Activated T-helper 1 cell treated with anti-CD3 and anti-CD28 coated beads, Interleukin-12 subunit alpha, Interleukin-12 subunit beta, Interleukin-2, Interleukin-4 antibody, amounts not matched to agents 30 ng/mL and 10 ng/mL and 1 ng/mL, durations not matched to agents 14 hours and 24 hours and 36 hours (primary cell): Measurements from ENCODE around the gene ARHGAP20. TPM values are rescaled to one million over a fixed set of nuclear protein-coding genes. Genes with fewer than 3 reads are reported as not detected.

Source experiments
- DNase-seq: peaks from one replicate; pipeline ENCODE4 v3.0.0; 2021; ENCODE audit warnings: low spot score
- H3K27ac Mint-ChIP-seq: one replicate; pipeline ENCODE4 v1.8.0; 2021; ENCODE audit warnings: mild to moderate bottlenecking, mixed read lengths
- H3K27me3 Mint-ChIP-seq: one replicate; pipeline ENCODE4 v1.8.0; 2022; ENCODE audit warnings: mild to moderate bottlenecking, moderate library complexity, mixed read lengths; ENCODE audit not compliant: insufficient read depth
- H3K36me3 Mint-ChIP-seq: one replicate; pipeline ENCODE4 v1.8.0; 2021; ENCODE audit warnings: low read depth, mixed read lengths
- H3K4me1 Mint-ChIP-seq: one replicate; pipeline ENCODE4 v1.8.0; 2021; ENCODE audit warnings: low read depth, mixed read lengths
- H3K4me3 Mint-ChIP-seq: one replicate; pipeline ENCODE4 v1.8.0; 2021; ENCODE audit warnings: mild to moderate bottlenecking, moderate library complexity, mixed read lengths
- H3K9me3 Mint-ChIP-seq: one replicate; pipeline ENCODE4 v1.8.0; 2021; ENCODE audit warnings: mixed read lengths
- intact Hi-C: fragments of 100-400 bp; cut with micrococcal nuclease; formaldehyde crosslinking; loops from one replicate; pipeline ENCODE4 v1.15.1; 2024
- total RNA-seq: library from RNA; stranded (reverse); gene quantifications from 2 replicates; pipeline ENCODE4 v1.2.3, GENCODE V29; 2022

ARHGAP20 gene
- total RNA-seq, 1 donor from 2014 or later, result not detected

DNA sequence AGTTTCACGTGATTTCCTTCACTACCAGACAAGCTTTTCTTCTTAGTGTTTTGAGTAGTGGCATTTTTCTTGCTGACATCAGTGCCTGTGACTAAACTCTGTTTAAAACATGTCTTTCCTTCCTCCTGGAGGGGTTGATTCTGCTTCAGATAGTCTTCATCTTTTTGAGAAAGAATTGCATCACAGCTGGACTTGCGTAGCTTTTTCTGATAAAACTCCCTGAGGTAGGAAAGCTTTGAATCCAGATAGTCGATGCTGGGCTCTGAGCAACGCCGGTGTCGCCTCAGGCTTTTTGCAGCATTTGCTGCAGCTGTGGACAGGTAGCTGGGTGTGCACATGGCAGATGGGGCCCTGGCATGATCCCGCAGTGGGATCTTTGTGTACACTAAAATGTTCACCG, 131.7 kb downstream of the ARHGAP20 start:
- no peaks in the 10 kb centered on the region for H3K36me3 Mint-ChIP-seq
- DNase-seq, result no peak

DNA sequence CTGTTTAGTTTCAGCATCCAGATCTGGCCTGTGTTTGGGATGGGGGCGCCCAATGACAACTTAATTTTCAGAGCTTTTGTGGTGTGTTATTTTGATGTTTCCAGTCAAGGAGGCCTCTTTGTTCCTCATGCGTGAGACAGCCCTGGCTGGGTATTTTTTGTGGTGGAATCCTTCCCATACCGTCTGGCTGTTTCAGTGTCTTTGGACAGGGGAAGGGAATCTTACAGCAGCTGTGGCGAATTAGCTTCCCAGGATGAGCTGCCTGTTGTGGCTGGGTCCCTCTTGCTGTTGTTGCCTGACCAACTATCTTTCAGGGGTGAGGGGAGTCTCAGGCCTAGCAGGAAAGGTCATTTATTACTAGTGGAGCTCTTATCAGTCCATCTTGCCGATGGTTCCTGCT, 138.8 kb downstream of the ARHGAP20 start:
- DNase-seq, result no peak
- Mint-ChIP-seq H3K27me3 (peaks cover 23% of the 10 kb centered on the region), H3K4me1 (no peaks in the 10 kb centered on the region), H3K9me3 (no peaks in the 10 kb centered on the region), H3K36me3 (no peaks in the 10 kb centered on the region), H3K4me3 (no peak overlapping the region), H3K27ac (no peak overlapping the region)
- intact Hi-C loops, result no loop called here

More for the DNA sequence above, 131.7 kb downstream of the ARHGAP20 start:
- intact Hi-C loops, result no loop called here
- no peaks in the 10 kb centered on the region for H3K9me3 Mint-ChIP-seq
- no peak overlapping the region for H3K4me3 Mint-ChIP-seq
- no peaks in the 10 kb centered on the region for H3K4me1 Mint-ChIP-seq
- no peak overlapping the region for H3K27ac Mint-ChIP-seq
- peaks cover 9% of the 10 kb centered on the region for H3K27me3 Mint-ChIP-seq

DNA sequence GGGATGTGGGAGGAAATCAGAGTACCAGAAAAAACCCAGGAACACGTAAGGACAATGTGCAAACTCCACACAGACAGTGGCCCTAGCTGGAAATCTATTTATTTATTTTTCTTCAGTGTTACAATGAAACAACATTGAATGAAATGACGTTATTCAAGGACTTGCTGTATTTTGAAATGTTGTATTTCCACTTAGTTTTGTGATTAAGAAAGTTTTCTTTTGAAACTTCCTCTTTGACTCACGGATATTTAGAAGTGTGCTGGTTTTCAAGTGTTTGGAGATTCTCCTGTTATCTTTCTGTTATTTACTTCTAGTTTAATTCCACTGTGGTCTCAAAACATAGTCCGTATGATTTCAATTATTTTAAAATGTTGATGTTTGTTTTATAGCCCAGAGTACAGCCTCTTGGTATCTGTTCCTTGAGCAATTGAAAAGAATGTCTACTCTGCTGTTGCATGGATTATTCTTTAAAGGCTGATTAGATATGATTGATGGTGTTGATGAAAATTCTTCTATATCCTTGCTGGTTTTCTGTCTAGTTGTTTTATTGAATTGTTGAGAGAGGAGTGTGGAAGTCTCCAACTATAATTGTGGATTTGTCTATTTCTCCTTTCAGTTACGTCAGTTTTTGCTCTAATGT, 141.0 kb downstream of the ARHGAP20 start:
- no peak overlapping the region for H3K4me3 Mint-ChIP-seq
- DNase-seq, result no peak
- no peaks in the 10 kb centered on the region for H3K36me3 Mint-ChIP-seq
- no peaks in the 10 kb centered on the region for H3K9me3 Mint-ChIP-seq
- intact Hi-C loops, result no loop called here
- H3K27ac Mint-ChIP-seq, result no peak overlapping the region
- no peaks in the 10 kb centered on the region for H3K4me1 Mint-ChIP-seq
- H3K27me3 Mint-ChIP-seq, result peaks cover 18% of the 10 kb centered on the region

DNA sequence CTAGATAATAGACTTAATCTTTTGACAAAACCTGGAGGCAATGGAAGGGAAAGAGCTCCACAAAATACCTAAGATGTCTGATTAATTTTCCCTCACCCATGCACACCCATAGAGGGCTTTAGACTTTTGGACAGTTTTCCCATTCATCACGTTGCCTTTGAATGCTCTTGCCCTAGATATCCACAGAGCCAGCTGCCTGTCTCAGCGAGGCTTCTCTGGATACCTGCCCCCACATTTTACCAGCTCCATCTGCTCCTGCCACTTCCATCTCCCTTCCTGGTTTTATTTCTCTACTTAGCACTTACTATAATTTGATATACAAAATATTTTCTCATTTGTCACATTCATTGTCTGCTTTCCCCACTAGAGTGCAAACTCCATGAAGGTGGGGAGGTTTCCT, 145.7 kb downstream of the ARHGAP20 start:
- intact Hi-C loops, result no loop called here
- no peak overlapping the region for H3K4me3 Mint-ChIP-seq
- H3K9me3 Mint-ChIP-seq, result no peaks in the 10 kb centered on the region
- DNase-seq, result no peak
- H3K27ac Mint-ChIP-seq, result no peak overlapping the region
- H3K27me3 Mint-ChIP-seq, result peaks cover 5% of the 10 kb centered on the region
- no peaks in the 10 kb centered on the region for H3K36me3 Mint-ChIP-seq
- no peaks in the 10 kb centered on the region for H3K4me1 Mint-ChIP-seq

DNA sequence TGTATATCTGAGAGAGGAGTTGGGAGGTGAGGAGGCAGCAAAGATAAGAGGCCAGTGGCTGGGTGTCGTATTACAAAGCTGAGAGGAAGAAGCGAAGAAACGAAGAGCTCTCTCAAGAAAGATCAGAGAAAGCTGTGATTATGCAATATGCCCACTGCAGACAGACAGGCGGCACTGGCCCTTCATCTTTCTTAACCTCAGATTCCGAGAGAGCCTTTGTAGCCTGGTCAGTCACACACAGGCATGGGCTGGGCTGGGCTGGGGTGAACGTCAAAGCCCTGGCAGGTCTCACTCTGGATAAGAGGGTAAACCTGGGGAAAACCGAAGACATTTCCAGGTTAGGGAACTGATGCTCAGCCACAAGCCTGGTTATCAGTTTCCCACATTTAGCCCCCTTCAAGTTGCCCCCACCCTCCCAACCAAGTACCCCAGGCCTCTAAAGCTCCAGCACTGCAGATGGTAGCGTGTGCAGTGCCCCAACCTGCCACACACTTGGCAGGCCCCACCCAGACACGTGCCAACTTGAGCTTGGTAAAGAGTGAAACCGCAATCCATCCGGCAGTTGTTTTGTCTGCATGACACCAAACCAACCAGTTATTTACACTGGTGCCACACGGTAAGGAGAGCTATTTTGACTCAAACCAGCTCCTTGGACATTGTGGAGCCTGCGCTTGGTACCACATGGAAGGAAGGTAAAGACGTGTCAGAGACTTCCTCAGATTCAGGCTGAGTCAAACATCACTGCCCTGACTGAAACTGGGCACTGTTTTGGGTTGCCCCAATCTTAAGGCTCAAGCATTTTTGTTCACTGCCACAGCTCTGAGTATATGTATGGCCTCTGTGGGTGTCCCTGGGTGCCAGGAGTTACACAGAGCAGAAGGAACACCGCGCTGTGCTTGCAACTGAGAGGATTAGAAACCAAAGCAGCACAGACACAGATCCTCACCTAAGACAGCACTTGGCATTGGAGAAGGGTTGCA, 146.6 kb downstream of the ARHGAP20 start:
- Mint-ChIP-seq H3K27me3 (peaks cover 3% of the 10 kb centered on the region), H3K4me3 (no peak overlapping the region), H3K9me3 (no peaks in the 10 kb centered on the region), H3K27ac (no peak overlapping the region), H3K4me1 (no peaks in the 10 kb centered on the region), H3K36me3 (no peaks in the 10 kb centered on the region)
- no peak for DNase-seq
- intact Hi-C loops, result no loop called here

DNA sequence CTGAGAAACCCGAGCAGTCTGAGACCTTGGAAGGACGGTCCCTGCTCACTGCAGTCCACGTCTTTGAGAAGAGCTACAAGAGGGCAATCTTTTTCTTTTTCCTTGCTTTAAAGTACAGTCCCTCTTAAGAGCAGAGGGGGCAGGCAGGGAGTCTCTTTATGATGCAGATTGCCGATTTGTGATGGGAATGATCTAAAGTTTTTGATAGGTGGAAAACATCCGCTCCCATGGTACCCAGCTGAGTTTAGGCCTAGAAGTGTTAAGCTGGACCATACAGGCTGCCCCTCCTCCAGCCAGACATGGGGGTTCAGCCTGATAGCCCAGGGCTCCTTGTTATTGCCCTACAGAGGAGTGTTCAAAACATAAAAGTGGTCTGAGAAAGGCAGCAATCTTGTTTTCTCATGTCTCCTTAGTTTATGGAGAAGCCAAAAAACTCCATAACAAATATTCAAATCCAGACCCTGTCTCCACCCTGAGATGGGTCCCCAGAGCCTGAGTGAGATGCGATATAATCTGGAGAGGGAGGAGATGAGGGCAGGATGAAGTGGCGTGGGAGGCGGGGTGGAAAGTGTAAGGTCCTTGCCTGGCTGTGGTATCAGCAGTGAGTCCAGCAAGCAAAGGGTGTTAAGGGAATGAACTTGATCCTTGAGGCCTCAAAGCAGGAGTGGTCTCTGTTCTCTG, 147.4 kb downstream of the ARHGAP20 start:
- intact Hi-C loops, result no loop called here
- no peaks in the 10 kb centered on the region for H3K9me3 Mint-ChIP-seq
- H3K4me3 Mint-ChIP-seq, result no peak overlapping the region
- no peak for DNase-seq
- no peaks in the 10 kb centered on the region for H3K4me1 Mint-ChIP-seq
- H3K27ac Mint-ChIP-seq, result no peak overlapping the region
- no peaks in the 10 kb centered on the region for H3K36me3 Mint-ChIP-seq
- no peaks in the 10 kb centered on the region for H3K27me3 Mint-ChIP-seq

DNA sequence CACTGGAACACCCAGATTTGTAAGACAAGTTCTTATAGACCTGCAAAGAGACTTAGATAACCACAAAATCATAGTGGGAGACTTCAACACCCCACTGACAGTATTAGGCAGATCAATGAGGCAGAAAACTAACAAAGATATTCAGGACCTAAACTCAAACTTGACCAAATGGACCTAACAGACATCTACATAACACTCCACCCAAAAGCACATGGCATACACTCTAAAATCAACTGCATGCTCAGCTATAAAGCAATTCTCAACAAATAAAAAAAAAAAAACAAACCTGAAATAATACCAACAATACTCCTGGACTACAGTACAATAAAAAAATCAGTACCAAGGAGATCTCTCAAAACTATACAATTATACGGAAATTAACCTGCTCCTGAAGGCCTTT, 167.5 kb downstream of the ARHGAP20 start:
- Mint-ChIP-seq H3K4me3 (no peak overlapping the region), H3K27ac (no peak overlapping the region), H3K36me3 (no peaks in the 10 kb centered on the region), H3K9me3 (no peaks in the 10 kb centered on the region), H3K4me1 (no peaks in the 10 kb centered on the region), H3K27me3 (no peaks in the 10 kb centered on the region)
- intact Hi-C loops, result no loop called here
- DNase-seq, result no peak

DNA sequence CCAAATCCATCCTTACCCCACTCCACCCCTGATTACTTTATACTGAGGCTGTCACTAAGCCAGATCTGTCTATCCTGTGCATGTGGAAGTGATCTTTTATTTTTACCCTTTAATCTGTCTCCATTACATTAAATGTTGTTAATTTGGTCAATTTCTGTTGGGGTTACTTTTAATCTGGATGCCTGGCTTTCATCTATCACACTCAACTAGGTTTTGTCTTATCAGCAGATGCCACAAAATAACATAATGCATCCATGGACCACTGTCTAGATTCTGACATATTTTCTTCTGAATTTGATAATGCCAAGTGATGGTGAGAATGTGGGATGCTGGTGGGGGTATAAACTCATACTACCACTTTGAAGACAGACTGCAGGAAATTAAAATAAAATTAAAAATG, 174.1 kb downstream of the ARHGAP20 start:
- H3K27ac Mint-ChIP-seq, result no peak overlapping the region
- H3K4me3 Mint-ChIP-seq, result no peak overlapping the region
- no peaks in the 10 kb centered on the region for H3K27me3 Mint-ChIP-seq
- no peaks in the 10 kb centered on the region for H3K36me3 Mint-ChIP-seq
- DNase-seq, result no peak
- H3K9me3 Mint-ChIP-seq, result no peaks in the 10 kb centered on the region
- H3K4me1 Mint-ChIP-seq, result no peaks in the 10 kb centered on the region
- intact Hi-C loops, result no loop called here

DNA sequence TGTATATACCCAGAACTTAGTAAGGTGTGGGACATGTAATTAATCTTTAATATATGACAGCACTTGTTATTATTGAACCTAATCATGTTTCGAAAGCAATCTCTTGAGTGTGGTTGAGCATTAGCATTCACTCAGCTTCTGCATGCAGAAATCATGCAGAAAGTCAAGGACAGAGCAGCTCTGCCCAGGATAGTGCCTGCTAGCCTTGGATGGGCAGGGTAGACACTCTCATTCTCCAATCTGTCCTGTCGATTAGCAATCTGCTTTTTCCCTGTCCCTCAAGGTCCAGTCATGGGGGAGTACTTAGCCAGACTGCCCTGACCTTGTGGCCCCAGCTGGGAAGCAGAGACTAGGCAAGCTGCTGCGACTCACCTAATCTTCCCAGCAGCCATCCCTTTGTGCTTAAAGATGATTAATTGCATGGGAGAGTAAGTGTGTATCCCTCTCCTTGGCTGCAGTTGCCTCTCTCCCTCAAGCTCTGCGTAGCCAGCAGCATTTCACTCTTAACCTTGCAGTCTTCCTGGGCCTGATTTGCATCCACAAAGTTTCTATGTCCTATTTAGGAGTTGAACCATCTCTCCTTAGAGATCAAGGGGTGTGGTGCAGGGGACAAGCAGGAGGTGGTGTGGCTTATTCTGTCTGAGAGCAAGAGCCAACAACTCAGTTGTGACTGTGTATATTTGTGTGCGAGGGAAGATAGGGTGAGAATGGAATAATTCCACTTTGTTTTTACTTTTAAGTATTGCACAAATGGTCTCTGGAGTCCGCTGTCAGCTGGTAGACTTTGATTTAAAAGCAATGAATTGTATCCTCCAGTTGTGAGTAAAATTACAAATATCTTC, 181.1 kb downstream of the ARHGAP20 start:
- Mint-ChIP-seq H3K9me3 (peaks cover 18% of the 10 kb centered on the region), H3K4me1 (peaks cover 8% of the 10 kb centered on the region), H3K27ac (no peak overlapping the region), H3K27me3 (no peaks in the 10 kb centered on the region), H3K36me3 (no peaks in the 10 kb centered on the region), H3K4me3 (no peak overlapping the region)
- intact Hi-C loops, result no loop called here
- DNase-seq, result no peak

DNA sequence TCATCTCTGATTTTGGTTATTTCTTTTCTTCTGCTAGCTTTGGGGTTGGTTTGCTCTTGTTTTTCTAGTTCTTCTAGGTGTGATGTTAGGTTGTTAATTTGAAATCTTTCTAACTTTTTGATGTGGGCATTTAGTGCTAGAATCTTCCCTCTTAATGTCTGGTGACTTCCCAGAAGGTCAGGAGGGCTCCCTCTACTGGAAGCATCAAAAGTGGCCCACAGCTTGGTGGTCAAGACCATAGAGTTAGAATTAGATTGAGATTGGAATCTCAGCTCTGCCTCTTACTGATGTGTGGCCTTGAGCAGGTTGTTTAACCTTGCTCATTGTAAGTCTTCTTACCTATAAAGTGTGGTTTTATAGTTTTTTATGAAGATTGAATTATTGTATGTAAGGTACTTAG, 183.2 kb downstream of the ARHGAP20 start:
- no peak for DNase-seq
- H3K27me3 Mint-ChIP-seq, result no peaks in the 10 kb centered on the region
- H3K9me3 Mint-ChIP-seq, result peaks cover 18% of the 10 kb centered on the region
- no peak overlapping the region for H3K27ac Mint-ChIP-seq
- intact Hi-C loops, result loop anchor here (5.0 kb wide), 2 partner anchors 77 to 327 kb away; no protein-coding TSS in a partner anchor
- peaks cover 9% of the 10 kb centered on the region for H3K4me1 Mint-ChIP-seq
- no peak overlapping the region for H3K4me3 Mint-ChIP-seq
- no peaks in the 10 kb centered on the region for H3K36me3 Mint-ChIP-seq

DNA sequence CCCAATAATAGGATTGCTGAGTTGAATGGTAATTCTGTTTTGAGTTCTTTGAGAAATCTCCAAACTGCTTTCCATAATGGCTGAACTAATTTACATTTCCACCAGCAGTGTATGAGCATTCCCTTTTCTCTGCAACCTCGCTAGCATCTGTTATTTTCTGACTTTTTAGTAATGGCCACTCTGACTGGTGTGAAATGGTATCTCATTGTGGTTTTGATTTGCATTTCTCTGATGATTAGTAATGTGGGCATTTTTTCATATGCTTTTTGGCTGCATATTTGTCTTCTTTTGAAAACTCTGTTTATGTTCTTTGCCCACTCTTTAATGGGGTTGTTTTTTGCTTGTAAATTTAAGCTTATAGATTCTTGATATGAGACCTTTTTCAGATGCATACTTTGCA, 185.1 kb downstream of the ARHGAP20 start:
- Mint-ChIP-seq H3K4me3 (no peak overlapping the region), H3K36me3 (no peaks in the 10 kb centered on the region), H3K27me3 (no peaks in the 10 kb centered on the region), H3K27ac (no peak overlapping the region), H3K9me3 (peaks cover 23% of the 10 kb centered on the region), H3K4me1 (peaks cover 13% of the 10 kb centered on the region)
- intact Hi-C loops, result loop anchor here (5.0 kb wide), 2 partner anchors 75 to 325 kb away; no protein-coding TSS in a partner anchor
- DNase-seq, result no peak
